Neural progenitor cell (in vitro differentiated cells): ENCODE data around the gene MAPK8. TPM values are rescaled to one million over a fixed set of nuclear protein-coding genes. Genes with fewer than 3 reads are reported as not detected.

Source experiments
- DNase-seq: peaks from one replicate; pipeline ENCODE4 v3.0.0-alpha.2; 2016; ENCODE audit warnings: low spot score
- H2AFZ ChIP-seq: fragments of 200-600 bp; sonication (generic); replicated peaks from 2 replicates; pipeline ENCODE4 v1.6.1; 2016; ENCODE audit warnings: antibody characterized with exemption
- H3F3A ChIP-seq: fragments of 200-600 bp; sonication (generic); 2 replicates; pipeline ENCODE4 v1.6.1; 2016; ENCODE audit warnings: antibody characterized with exemption, low read depth
- H3K27ac ChIP-seq: fragments of 200-600 bp; sonication (generic); 2 replicates; pipeline ENCODE4 v1.5.1; 2016; ENCODE audit warnings: mild to moderate bottlenecking
- H3K27me3 ChIP-seq: fragments of 200-600 bp; sonication (generic); 2 replicates; pipeline ENCODE4 v1.6.1; 2016; ENCODE audit warnings: mild to moderate bottlenecking, moderate library complexity
- H3K36me3 ChIP-seq: fragments of 200-600 bp; sonication (generic); 2 replicates; pipeline ENCODE4 v1.5.1; 2016
- H3K4me1 ChIP-seq: fragments of 200-600 bp; sonication (generic); 2 replicates; pipeline ENCODE4 v1.6.1; 2016; ENCODE audit warnings: mixed run types
- H3K4me2 ChIP-seq: fragments of 200-600 bp; sonication (generic); 2 replicates; pipeline ENCODE4 v1.6.1; 2016
- H3K4me3 ChIP-seq: fragments of 200-600 bp; sonication (generic); 2 replicates; pipeline ENCODE4 v1.5.1; 2016
- H3K79me2 ChIP-seq: fragments of 200-600 bp; sonication (generic); 2 replicates; pipeline ENCODE4 v1.6.1; 2016; ENCODE audit warnings: low read depth
- H3K9ac ChIP-seq: fragments of 200-600 bp; sonication (generic); 2 replicates; pipeline ENCODE4 v1.6.1; 2016
- H3K9me3 ChIP-seq: fragments of 200-600 bp; sonication (generic); 2 replicates; pipeline ENCODE4 v1.5.1; 2016; ENCODE audit warnings: low read depth
- H4K20me1 ChIP-seq: fragments of 200-600 bp; sonication (generic); 2 replicates; pipeline ENCODE4 v1.6.1; 2016; ENCODE audit warnings: low read depth
- H3K27ac Mint-ChIP-seq: 3 replicates; pipeline ENCODE4 v1.8.0; 2021; ENCODE audit warnings: mixed read lengths
- H3K27me3 Mint-ChIP-seq: 2 replicates; pipeline ENCODE4 v1.8.0; 2022; ENCODE audit warnings: low read depth, mild to moderate bottlenecking, inconsistent platforms, moderate library complexity, mixed read lengths; ENCODE audit not compliant: insufficient read depth
- H3K36me3 Mint-ChIP-seq: 3 replicates; pipeline ENCODE4 v1.8.0; 2021; ENCODE audit warnings: mixed read lengths
- H3K4me1 Mint-ChIP-seq: 3 replicates; pipeline ENCODE4 v1.8.0; 2021; ENCODE audit warnings: mixed read lengths
- H3K4me3 Mint-ChIP-seq: 3 replicates; pipeline ENCODE4 v1.8.0; 2021; ENCODE audit warnings: mild to moderate bottlenecking, moderate library complexity, mixed read lengths
- H3K9me3 Mint-ChIP-seq: 3 replicates; pipeline ENCODE4 v1.8.0; 2020; ENCODE audit warnings: mixed read lengths
- EZH2 ChIP-seq: fragments of 200-600 bp; sonication (generic); IDR thresholded peaks from 2 replicates; pipeline ENCODE4 v1.6.1; 2017; ENCODE audit warnings: antibody characterized with exemption, mild to moderate bottlenecking, moderate library complexity
- EZH2phosphoT487 ChIP-seq: fragments of 200-600 bp; sonication (generic); IDR thresholded peaks from 2 replicates; pipeline ENCODE4 v1.6.1; 2017; ENCODE audit warnings: antibody characterized with exemption
- total RNA-seq: library from RNA; depleted of rRNA; stranded (reverse); fragments of >200 nt; gene quantifications from 2 replicates; pipeline ENCODE4 v1.2.3, GENCODE V29; 2015; ENCODE audit warnings: low replicate concordance
- TF ChIP-seq, protein P1 (sequence below): fragments of 200-600 bp; sonication (generic); IDR thresholded peaks from 2 replicates; pipeline ENCODE4 v1.5.1; 2017; ENCODE audit warnings: antibody characterized with exemption, mild to moderate bottlenecking

MAPK8 gene
- total RNA-seq, 1 donor from 2014 or later, result 166 TPM

DNA sequence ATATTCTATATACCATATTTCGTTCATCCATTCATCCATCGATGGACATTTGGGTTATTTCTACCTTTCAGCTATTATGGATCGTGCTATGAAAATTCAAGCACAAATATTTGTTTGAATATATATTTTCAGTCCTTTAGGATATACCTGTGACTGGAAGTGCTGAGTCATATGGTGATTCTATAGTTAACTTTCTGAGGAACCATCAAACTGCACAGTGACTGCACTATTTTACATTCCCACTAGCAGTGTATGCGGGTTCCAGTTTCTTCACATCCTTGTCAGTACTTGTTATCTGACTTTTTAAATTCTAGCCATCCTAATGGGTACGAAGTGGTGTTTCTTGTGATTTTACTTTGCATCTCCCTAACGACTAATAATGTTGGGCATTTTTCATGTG lies 104.0 kb downstream of the MAPK8 start:
- Mint-ChIP-seq H3K27me3 (no peaks in the 10 kb centered on the region), H3K27ac (no peak overlapping the region), H3K4me3 (no peak overlapping the region), H3K4me1 (no peaks in the 10 kb centered on the region), H3K9me3 (peaks cover 15% of the 10 kb centered on the region), H3K36me3 (peaks cover 40% of the 10 kb centered on the region)
- TF ChIP-seq EZH2 (no peak), EZH2phosphoT487 (no peak)
- TF ChIP-seq, protein P1, sequence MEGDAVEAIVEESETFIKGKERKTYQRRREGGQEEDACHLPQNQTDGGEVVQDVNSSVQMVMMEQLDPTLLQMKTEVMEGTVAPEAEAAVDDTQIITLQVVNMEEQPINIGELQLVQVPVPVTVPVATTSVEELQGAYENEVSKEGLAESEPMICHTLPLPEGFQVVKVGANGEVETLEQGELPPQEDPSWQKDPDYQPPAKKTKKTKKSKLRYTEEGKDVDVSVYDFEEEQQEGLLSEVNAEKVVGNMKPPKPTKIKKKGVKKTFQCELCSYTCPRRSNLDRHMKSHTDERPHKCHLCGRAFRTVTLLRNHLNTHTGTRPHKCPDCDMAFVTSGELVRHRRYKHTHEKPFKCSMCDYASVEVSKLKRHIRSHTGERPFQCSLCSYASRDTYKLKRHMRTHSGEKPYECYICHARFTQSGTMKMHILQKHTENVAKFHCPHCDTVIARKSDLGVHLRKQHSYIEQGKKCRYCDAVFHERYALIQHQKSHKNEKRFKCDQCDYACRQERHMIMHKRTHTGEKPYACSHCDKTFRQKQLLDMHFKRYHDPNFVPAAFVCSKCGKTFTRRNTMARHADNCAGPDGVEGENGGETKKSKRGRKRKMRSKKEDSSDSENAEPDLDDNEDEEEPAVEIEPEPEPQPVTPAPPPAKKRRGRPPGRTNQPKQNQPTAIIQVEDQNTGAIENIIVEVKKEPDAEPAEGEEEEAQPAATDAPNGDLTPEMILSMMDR, result no peak
- H3F3A ChIP-seq, result no peaks in the 10 kb centered on the region
- H3K4me2 ChIP-seq, result no peak overlapping the region
- DNase-seq, result no peak
- H3K36me3 ChIP-seq, result peaks cover 19% of the 10 kb centered on the region
- H3K27ac ChIP-seq, result no peak overlapping the region
- no peaks in the 10 kb centered on the region for H3K27me3 ChIP-seq
- no peak overlapping the region for H3K9ac ChIP-seq
- H2AFZ ChIP-seq, result no peak overlapping the region
- no peaks in the 10 kb centered on the region for H4K20me1 ChIP-seq
- peaks cover 5% of the 10 kb centered on the region for H3K9me3 ChIP-seq
- no peaks in the 10 kb centered on the region for H3K4me1 ChIP-seq
- H3K79me2 ChIP-seq, result peaks cover 10% of the 10 kb centered on the region
- no peak overlapping the region for H3K4me3 ChIP-seq

DNA sequence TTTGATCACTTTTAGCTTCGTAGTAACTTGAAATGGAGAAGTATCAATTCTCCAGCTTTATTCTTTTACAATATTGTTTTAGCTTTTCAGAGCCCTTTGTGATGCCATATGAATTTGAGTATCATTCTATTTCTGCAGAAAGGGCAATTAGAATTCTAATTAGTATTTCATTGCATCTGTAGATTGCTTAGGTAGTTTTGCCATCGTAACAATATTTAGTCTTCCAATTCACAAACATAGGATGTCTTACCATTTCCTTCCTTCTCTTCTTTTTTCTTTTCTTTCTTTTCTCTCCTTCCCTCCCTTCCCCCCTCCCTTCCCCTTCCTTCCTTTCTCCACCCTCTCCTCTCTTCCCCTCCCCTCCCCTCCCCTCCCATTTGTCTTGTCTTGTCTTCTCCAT lies 105.0 kb downstream of the MAPK8 start:
- H4K20me1 ChIP-seq, result no peaks in the 10 kb centered on the region
- Mint-ChIP-seq H3K9me3 (peaks cover 15% of the 10 kb centered on the region), H3K27me3 (no peaks in the 10 kb centered on the region), H3K36me3 (peaks cover 40% of the 10 kb centered on the region), H3K4me3 (no peak overlapping the region), H3K4me1 (no peaks in the 10 kb centered on the region), H3K27ac (no peak overlapping the region)
- no peaks in the 10 kb centered on the region for H3F3A ChIP-seq
- peaks cover 19% of the 10 kb centered on the region for H3K36me3 ChIP-seq
- H3K4me2 ChIP-seq, result no peak overlapping the region
- no peak overlapping the region for H2AFZ ChIP-seq
- H3K4me3 ChIP-seq, result no peak overlapping the region
- no peaks in the 10 kb centered on the region for H3K4me1 ChIP-seq
- H3K27me3 ChIP-seq, result no peaks in the 10 kb centered on the region
- peaks cover 10% of the 10 kb centered on the region for H3K79me2 ChIP-seq
- H3K9ac ChIP-seq, result no peak overlapping the region
- no peak for DNase-seq
- H3K27ac ChIP-seq, result no peak overlapping the region
- TF ChIP-seq EZH2 (no peak), EZH2phosphoT487 (no peak)
- TF ChIP-seq, protein P1, result no peak
- peaks cover 5% of the 10 kb centered on the region for H3K9me3 ChIP-seq

DNA sequence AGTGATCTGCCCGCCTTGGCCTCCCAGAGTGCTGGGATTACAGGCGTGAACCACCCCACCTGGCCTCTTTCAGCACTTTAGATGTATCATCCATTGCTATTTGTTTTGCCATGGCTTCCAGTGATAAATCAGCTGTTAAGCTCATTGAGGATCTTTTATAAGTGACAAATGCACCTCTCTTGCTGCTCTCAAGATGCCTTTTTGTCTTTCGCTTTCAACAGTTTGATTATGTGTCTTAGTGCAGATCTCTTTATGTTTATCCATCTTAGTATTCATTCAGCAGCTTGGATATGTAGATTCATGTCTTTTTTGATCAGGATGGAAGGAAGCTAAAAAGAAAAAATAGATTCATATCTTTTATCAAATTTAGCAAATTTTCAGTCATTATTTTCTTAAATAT lies 105.6 kb downstream of the MAPK8 start:
- TF ChIP-seq EZH2 (no peak), EZH2phosphoT487 (no peak)
- TF ChIP-seq, protein P1, result no peak
- Mint-ChIP-seq H3K27ac (no peak overlapping the region), H3K36me3 (peaks cover 40% of the 10 kb centered on the region), H3K9me3 (peaks cover 15% of the 10 kb centered on the region), H3K27me3 (no peaks in the 10 kb centered on the region), H3K4me1 (no peaks in the 10 kb centered on the region), H3K4me3 (no peak overlapping the region)
- Histone ChIP-seq H3F3A (no peaks in the 10 kb centered on the region), H2AFZ (no peak overlapping the region), H3K27me3 (no peaks in the 10 kb centered on the region), H3K36me3 (peaks cover 19% of the 10 kb centered on the region), H3K79me2 (peaks cover 10% of the 10 kb centered on the region), H3K4me2 (no peak overlapping the region), H4K20me1 (no peaks in the 10 kb centered on the region), H3K4me3 (no peak overlapping the region), H3K9ac (no peak overlapping the region), H3K4me1 (no peaks in the 10 kb centered on the region), H3K9me3 (peaks cover 5% of the 10 kb centered on the region), H3K27ac (no peak overlapping the region)
- DNase-seq, result no peak
